GM08714 (cell line): ENCODE results near the gene IL1R2.

Experiments used
- H3K4me3 ChIP-seq: fragments of 200-500 bp; sonication (Bioruptor generic); 2 replicates; pipeline ENCODE4 v1.5.1; 2014; ENCODE audit warnings: mild to moderate bottlenecking, low read length, inconsistent platforms
- ZNF274 ChIP-seq: IDR thresholded peaks from 2 replicates; pipeline ENCODE4 v1.6.1; 2012; ENCODE audit warnings: mild to moderate bottlenecking, low read depth, low read length

IL1R2 gene

DNA sequence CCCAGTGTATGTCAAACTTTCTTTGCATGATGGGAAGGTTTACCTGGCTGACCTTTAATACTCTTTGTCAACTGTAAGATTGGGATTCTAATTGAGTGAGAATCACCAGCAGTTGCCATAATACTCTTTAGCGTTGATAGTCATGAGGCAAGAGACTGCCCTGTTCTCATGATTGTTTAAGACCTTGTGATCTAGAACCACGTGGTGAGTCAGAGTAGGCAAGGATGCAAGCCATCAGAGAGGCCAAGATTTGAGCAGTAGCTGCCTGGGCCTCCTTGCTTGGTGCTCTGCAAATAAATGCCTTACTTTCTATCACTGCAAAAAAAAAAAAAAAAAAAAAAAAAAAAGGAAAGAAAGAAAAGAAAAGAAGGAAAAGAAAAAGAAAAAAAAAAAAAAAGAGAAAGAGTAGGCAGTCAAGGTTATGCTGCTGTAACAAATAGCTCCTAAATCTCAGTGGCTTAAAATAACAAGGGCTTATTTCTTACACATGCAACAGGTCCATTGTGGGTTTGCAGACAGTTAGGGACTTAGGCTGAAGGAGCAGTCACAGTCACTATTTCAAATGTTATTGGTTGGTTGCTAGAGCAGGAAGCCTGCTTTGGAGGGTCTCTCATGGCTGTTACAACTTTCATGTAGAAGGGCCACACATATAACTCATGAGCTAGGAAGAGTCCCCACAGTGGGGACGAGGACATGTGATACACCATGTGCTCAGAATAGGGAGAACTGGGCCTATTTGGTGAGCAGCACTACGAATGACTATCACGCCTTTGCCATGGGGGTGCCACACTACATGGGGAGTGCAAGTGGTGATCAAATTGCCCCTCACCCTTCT, 21.7 kb downstream of the IL1R2 start:
- no peak for TF ChIP-seq ZNF274

DNA sequence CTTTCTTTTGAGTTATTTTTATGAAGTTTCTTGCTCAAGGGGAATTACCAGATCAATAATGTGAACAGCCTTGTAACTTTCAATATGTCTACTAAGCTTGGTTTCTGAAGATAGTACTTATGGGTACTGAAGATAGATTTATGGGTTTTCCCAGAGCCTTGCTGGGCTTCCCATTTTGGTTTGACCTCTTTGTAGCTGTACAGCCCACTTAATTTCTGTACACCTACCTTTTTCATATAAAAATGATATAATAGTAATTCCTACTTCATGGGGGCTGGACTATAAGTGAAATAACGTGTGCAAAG, 22.2 kb downstream of the IL1R2 start:
- no peak for TF ChIP-seq ZNF274
- H3K4me3 ChIP-seq: no peak overlapping the region

More for the DNA sequence above, 21.7 kb downstream of the IL1R2 start:
- no peak overlapping the region for H3K4me3 ChIP-seq

DNA sequence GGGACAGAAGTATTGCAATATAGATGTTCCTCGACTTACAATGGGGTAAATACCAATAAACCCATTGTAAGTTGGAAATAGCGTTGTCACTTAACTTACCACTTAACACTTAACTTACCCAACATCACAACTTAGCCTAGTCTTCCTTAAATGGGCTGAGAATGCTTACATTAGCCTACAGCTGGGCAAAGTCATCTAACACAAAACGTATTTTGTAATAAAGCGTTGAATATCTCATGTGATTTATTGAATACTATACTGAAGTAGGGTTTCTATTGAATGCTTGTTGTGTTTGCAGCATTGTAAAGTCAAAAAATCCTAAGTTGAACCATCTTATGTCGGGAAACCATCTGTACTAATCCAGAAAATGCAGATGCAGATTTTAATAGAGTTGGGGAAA, 23.6 kb downstream of the IL1R2 start:
- no peak overlapping the region for H3K4me3 ChIP-seq
- no peak for TF ChIP-seq ZNF274

DNA sequence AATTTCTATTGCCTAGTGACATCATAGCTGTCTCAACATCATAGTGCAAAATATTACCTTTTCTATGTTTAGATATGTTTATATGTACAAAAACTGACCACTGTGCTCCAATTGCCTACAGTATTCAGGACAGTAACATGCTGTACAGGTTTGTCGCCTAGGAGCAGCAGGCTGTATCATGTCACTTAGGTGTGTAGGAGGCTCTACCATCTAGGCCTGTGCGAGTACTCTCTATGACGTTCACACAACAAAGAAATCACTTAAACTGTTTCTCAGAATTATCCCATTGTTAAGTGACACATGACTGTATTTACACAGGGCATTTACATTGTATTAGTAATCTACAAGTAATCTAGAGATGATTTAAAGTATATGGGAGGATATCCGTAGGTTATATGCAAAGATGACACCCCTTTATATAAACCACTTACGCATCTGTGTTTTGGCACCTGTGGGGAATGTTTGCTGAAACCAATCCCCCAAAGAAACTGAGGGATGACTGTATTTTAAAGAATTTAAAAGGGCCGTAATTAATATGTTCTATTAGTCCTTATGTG, 24.7 kb downstream of the IL1R2 start:
- H3K4me3 ChIP-seq: no peak overlapping the region
- TF ChIP-seq ZNF274: no peak

DNA sequence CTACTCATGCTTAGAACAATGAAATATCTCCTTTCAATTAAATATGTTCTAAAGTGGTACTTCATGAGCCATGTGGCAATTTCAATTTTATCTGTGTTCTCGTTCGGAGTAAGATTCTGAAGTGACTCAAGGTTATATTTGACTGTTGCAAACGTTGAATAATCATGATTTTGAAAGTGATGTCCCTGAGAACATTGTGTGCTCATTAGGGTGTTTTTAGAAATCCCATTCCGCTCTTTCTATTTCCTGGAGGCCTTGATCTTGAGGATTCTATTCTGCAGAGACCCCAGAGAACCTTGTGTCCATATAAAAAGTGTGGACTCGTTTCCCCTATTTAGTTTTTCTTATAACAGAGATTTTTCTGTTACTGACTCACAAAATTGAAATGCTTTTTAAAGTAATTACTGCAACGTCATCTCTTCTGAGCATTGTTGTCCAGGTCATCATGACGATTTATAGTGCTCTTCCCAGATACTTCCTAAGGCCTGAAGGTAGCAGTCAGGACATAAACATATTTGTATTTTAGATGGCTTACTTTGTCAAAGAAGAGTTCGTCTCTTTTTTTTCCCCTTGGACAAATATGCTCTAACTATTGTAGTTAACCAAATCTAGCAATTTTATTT, 27.2 kb downstream of the IL1R2 start:
- no peak overlapping the region for H3K4me3 ChIP-seq
- TF ChIP-seq ZNF274: no peak

DNA sequence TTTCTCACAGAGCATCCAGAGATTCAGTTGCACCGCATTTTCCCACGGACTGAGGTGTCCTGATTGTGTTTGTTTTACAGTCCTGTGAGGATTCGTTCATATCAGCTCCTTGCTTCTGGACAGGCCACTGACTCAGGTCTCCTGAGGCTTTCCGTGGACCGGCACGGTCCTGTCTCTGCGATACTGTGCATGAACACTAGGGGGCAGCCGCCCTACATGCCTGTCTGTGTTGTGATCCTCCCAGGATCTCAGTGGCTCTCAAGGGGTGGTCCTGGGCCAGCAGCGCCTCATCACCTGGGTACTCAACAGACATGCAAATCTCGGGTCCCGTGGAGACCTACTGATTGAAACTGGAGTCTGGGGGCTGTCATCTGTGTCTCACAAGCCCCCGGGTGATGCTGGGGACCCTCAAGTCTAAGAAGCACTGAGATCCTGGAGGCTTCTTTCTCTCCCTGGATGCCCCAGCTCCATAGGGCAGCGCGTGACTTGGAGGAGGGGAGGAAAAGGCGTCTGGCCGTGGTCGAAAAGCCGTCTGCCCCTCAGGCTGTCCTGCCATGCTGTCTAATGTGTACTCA, 28.9 kb downstream of the IL1R2 start:
- H3K4me3 ChIP-seq: no peak overlapping the region
- no peak for TF ChIP-seq ZNF274

DNA sequence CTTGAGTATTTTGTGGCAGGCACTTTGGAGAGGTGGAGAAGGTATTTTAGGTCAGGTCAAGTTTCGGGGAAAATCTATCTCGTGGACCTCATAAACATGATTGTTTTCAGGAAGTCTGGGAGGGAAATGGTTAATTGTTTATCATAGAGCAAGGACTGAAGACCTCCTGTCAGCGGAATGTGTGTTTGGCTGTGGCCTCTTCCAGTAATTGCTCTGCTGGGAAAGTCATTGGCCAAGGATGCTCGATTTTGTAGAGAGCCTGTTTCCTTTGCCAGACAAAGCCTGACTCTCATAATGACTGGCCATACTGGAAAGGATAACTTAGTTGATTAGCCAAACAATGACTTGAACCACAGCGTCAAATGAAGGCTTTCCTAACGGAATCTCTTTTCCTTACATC, 30.0 kb downstream of the IL1R2 start:
- TF ChIP-seq ZNF274: no peak

DNA sequence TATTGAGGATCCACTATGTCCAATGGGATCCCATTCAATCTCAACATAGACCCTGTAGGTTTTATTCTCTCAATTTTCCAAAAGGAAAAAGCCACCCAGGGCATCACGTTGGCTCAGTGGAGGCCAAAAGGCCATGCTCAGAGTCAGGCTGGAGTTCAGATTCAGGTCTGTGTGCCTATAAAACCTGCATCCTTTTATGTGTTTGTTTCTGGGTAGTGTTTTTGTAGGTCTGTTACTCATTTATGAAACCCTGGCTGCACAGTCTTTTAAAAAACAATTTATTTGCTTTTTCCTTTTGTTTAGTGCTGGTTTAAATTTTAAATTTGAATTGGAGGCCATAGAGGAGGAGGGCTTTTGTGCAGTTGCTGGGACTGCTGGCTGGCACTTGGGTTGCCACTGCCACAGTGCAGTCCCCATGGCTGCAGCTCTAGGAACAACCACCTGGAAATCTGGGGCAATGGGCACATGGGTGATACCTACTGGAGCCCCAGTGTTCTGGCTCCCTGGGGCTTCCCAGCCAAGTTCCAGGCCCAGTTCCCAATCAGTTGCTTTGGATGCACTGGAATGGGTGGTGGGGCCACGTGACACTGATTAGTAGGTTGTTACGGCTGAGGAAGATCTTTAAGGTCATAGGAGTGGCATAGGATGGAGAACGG, 31.3 kb downstream of the IL1R2 start:
- H3K4me3 ChIP-seq: no peak overlapping the region
- no peak for TF ChIP-seq ZNF274

More for the DNA sequence above, 30.0 kb downstream of the IL1R2 start:
- no peak overlapping the region for H3K4me3 ChIP-seq

DNA sequence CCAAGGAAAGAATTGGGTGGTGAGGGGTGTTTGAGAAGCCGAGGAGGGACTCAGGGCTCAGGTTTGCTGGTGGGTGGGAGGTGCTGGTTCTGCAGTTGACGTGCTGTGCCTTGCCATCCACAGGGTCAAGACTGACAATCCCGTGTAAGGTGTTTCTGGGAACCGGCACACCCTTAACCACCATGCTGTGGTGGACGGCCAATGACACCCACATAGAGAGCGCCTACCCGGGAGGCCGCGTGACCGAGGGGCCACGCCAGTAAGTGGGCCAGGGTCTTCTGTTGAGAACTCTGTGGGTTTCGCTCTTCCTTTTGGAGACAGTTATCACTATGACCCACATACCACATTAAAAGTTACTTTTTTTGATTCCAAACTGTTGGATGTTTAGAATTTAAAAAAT, 32.6 kb downstream of the IL1R2 start:
- H3K4me3 ChIP-seq: no peak overlapping the region
- TF ChIP-seq ZNF274: no peak

DNA sequence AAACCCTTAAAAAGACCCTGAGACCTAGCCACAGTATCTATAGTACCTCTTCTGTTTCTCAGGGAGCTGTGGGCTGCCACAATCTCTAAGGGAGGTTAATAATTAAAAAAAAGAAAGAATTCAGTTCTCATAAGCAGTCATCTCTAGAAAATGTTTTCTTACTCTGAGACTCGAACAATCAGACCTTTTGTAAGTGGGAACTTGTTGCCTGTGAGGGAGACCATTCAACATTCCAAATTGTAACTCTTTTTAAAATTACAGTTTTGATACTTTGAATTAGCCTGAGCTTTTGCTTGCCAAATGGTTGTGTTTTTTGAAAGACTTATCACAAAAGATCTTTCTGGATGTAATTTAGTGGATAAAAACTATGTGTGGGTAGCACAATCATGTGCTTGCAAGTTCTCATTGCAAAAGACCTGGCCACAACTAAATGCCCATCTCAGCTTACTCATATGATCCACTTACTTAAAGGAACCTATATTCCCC, 33.3 kb downstream of the IL1R2 start:
- no peak for TF ChIP-seq ZNF274
- H3K4me3 ChIP-seq: no peak overlapping the region

DNA sequence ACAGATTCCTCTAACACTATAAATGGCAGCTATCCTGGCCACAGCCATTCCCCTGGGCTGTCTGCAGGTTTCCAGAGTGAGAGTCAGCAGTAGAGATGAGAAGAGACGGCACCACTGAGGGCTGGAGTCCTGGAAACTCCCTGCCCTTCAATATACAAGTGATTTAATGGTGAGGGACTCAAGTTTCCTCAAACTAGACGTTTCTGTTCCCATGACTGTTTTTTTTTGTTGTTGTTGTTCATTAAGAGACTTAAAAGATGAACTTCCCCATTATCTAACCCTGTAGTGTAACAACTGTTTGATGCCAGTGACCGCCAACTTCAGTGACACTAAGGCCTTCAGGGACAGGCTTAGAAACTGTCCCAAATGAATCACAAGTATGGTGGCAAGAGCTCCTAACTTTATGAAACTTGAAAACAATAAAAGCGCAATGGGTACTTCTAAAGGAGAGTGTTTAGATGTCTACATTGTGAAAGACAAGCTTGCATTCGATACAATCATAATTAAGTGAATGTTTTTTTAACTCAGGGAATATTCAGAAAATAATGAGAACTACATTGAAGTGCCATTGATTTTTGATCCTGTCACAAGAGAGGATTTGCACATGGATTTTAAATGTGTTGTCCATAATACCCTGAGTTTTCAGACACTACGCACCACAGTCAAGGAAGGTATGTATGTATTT, 34.0 kb downstream of the IL1R2 start:
- no peak for TF ChIP-seq ZNF274
- H3K4me3 ChIP-seq: no peak overlapping the region; the same call in 1 of the 2 replicates

DNA sequence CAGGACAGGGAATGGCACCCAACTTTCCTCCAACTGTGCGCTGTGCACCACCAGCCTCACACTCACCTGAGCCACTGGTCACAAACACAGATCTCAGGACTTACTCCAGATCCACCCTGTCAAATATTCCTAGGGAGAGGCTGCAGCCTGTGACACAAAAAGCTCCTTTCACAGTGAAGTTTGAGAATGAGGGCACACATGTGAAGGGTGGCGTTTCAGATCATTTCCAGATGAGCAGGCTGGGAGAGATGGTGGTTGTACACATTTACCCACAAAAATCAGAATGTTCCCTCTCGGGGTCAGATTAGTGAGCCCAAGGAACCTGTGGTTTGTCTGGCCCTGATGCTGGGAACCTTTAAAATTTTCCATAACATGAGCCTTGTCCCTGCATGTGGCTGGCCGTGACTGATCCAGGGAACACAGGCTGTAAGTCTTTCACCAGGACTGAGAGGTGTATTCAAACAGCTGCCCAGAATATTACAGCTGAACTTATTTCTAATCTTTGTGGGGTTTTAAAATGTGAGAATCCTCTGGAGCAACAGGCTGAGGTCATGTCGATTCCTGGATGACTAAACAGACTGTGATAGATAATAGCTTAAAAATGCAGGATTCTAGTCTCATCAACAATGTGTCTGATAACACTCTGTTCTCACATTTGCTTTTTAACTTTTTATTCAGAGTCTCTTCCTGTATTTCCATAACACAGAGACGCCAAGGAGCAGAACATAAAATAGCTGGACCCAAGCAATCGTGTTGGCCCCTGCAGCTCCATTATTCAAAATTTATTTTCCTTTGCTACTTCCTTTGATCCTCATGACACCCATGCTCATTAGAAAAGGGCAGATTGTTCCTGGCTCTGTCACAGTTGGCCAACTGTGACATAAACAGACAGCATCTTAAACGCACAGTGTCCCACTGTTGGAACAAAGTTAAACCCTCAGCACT, 35.5 kb downstream of the IL1R2 start:
- H3K4me3 ChIP-seq: no peak overlapping the region
- TF ChIP-seq ZNF274: no peak

DNA sequence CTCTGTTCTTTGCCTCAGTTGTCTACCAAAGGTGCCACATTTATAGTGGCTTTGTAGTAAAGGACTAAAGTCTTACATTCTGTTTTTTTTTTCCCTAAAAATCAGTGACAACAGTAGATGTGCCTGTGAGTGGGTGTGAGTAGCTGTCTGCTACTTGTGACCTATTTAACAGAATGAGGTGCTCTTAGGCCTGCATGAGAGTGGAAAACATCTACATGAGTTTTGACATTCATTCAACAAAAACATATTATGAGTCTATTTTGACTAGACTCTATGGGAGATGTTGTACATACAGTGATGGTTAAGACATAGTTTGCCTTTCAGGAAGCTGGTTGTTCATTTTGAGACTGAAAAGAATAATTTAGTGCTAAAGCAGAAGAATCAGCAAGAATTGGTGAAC, 36.7 kb downstream of the IL1R2 start:
- no peak for TF ChIP-seq ZNF274
- H3K4me3 ChIP-seq: no peak overlapping the region
